Measurements from ENCODE around the gene KIAA0586. TPM values are rescaled to one million over a fixed set of nuclear protein-coding genes. Genes with fewer than 3 reads are reported as not detected.

The KIAA0586 gene
- total and polyA plus RNA-seq, 10 of the 15 experiments (the other 5 are each of a cell fraction or from before 2014, with no cell fraction given) = 7.1 to 27.6 (median 19.1) TPM

DNA sequence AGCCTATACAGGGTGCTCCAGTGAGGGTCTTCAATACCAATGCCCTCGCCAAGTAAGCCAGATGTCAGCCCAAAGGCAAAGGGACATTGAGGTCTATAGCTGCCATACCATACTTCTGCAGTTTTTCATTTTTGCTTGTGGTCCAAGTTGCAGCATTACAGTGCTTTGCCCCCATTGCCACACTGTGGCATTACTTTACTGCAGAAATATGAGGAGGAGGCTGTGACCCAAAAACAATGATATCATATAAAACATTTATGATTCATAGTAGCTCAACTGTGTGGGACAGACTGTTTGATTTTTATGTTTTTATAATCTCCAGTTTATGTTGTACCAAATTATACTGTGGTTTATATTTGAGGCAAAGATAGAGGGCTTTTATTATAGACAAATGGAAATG, 64.1 kb downstream of the KIAA0586 start:
- intact Hi-C loops (cut with micrococcal nuclease; ENCODE audit: unreplicated experiment) = no loop called here
- peaks cover 1 to 7% of the 10 kb centered on the region in 2 experiments; a peak in 3 of 4 replicates for H3K36me3 ChIP-seq (ENCODE audit: control insufficient read depth in 2 of 2, insufficient read depth in 2 of 2, low read length in 1 of 2)
- RAD21 ChIA-PET (ENCODE audit: unreplicated experiment) = interaction anchor here (1.8 kb wide), 1 partner anchor 10 kb away, joined by 4 read pairs; no protein-coding TSS in a partner anchor
- TF ChIP-seq CEBPB (IDR thresholded peaks at IDR 0.05; ENCODE audit: borderline replicate concordance in 1 of 2, low read depth in 2 of 2, low read length in 2 of 2) (no peak), FOXK2 (IDR thresholded peaks at IDR 0.05) (no peak), SPI1 (IDR thresholded peaks at IDR 0.05; ENCODE audit: borderline replicate concordance, insufficient read depth, low read depth, low read length) (no peak), JUNB (IDR thresholded peaks at IDR 0.05) (no peak), CHD2 (IDR thresholded peaks at IDR 0.05; ENCODE audit: borderline replicate concordance, low read depth, low read length) (no peak), MTA2 (IDR thresholded peaks at IDR 0.05; ENCODE audit: low read depth) (no peak), KLF5 (IDR thresholded peaks at IDR 0.05; ENCODE audit: partially characterized antibody) (no peak), NR2C2 (IDR thresholded peaks at IDR 0.05; ENCODE audit: borderline replicate concordance, control insufficient read depth, insufficient read length, low read depth) (no peak), PAX5 (IDR thresholded peaks at IDR 0.05; ENCODE audit: borderline replicate concordance, low read depth, low read length) (no peak)
- TF ChIP-seq, protein P1, sequence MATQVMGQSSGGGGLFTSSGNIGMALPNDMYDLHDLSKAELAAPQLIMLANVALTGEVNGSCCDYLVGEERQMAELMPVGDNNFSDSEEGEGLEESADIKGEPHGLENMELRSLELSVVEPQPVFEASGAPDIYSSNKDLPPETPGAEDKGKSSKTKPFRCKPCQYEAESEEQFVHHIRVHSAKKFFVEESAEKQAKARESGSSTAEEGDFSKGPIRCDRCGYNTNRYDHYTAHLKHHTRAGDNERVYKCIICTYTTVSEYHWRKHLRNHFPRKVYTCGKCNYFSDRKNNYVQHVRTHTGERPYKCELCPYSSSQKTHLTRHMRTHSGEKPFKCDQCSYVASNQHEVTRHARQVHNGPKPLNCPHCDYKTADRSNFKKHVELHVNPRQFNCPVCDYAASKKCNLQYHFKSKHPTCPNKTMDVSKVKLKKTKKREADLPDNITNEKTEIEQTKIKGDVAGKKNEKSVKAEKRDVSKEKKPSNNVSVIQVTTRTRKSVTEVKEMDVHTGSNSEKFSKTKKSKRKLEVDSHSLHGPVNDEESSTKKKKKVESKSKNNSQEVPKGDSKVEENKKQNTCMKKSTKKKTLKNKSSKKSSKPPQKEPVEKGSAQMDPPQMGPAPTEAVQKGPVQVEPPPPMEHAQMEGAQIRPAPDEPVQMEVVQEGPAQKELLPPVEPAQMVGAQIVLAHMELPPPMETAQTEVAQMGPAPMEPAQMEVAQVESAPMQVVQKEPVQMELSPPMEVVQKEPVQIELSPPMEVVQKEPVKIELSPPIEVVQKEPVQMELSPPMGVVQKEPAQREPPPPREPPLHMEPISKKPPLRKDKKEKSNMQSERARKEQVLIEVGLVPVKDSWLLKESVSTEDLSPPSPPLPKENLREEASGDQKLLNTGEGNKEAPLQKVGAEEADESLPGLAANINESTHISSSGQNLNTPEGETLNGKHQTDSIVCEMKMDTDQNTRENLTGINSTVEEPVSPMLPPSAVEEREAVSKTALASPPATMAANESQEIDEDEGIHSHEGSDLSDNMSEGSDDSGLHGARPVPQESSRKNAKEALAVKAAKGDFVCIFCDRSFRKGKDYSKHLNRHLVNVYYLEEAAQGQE (IDR thresholded peaks at IDR 0.05; ENCODE audit: low read depth, low read length) = no peak
- TF ChIP-seq, protein P2, sequence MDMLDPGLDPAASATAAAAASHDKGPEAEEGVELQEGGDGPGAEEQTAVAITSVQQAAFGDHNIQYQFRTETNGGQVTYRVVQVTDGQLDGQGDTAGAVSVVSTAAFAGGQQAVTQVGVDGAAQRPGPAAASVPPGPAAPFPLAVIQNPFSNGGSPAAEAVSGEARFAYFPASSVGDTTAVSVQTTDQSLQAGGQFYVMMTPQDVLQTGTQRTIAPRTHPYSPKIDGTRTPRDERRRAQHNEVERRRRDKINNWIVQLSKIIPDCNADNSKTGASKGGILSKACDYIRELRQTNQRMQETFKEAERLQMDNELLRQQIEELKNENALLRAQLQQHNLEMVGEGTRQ (IDR thresholded peaks at IDR 0.05; ENCODE audit: borderline replicate concordance, low read depth, low read length) = no peak
- TF ChIP-seq, protein P3, sequence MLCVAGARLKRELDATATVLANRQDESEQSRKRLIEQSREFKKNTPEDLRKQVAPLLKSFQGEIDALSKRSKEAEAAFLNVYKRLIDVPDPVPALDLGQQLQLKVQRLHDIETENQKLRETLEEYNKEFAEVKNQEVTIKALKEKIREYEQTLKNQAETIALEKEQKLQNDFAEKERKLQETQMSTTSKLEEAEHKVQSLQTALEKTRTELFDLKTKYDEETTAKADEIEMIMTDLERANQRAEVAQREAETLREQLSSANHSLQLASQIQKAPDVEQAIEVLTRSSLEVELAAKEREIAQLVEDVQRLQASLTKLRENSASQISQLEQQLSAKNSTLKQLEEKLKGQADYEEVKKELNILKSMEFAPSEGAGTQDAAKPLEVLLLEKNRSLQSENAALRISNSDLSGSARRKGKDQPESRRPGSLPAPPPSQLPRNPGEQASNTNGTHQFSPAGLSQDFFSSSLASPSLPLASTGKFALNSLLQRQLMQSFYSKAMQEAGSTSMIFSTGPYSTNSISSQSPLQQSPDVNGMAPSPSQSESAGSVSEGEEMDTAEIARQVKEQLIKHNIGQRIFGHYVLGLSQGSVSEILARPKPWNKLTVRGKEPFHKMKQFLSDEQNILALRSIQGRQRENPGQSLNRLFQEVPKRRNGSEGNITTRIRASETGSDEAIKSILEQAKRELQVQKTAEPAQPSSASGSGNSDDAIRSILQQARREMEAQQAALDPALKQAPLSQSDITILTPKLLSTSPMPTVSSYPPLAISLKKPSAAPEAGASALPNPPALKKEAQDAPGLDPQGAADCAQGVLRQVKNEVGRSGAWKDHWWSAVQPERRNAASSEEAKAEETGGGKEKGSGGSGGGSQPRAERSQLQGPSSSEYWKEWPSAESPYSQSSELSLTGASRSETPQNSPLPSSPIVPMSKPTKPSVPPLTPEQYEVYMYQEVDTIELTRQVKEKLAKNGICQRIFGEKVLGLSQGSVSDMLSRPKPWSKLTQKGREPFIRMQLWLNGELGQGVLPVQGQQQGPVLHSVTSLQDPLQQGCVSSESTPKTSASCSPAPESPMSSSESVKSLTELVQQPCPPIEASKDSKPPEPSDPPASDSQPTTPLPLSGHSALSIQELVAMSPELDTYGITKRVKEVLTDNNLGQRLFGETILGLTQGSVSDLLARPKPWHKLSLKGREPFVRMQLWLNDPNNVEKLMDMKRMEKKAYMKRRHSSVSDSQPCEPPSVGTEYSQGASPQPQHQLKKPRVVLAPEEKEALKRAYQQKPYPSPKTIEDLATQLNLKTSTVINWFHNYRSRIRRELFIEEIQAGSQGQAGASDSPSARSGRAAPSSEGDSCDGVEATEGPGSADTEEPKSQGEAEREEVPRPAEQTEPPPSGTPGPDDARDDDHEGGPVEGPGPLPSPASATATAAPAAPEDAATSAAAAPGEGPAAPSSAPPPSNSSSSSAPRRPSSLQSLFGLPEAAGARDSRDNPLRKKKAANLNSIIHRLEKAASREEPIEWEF (IDR thresholded peaks at IDR 0.05; ENCODE audit: insufficient replicate concordance, low read depth, low read length) = no peak

More for the DNA sequence above, 64.1 kb downstream of the KIAA0586 start:
- H3K27ac ChIP-seq (ENCODE audit: control insufficient read depth, insufficient read depth) = no peak overlapping the region
- H4K20me1 ChIP-seq (ENCODE audit: control insufficient read depth, insufficient read depth) = no peaks in the 10 kb centered on the region
- POLR2A ChIA-PET = no interaction called here
- no peaks in the 10 kb centered on the region for H3K79me2 ChIP-seq (ENCODE audit: control insufficient read depth, insufficient read depth, low read length)
- in situ Hi-C loops (cut with MboI) = loop anchor here (10.0 kb wide), 1 partner anchor 953 kb away; no protein-coding TSS in a partner anchor
- 100% methylated on average over 1 of the region's 1 CpG for WGBS (ENCODE audit: insufficient coverage, insufficient replicate concordance, low lambda C conversion rate, missing lambda C conversion rate)
- ATAC-seq (no peak), FAIRE-seq (no peak), DNase-seq (ENCODE audit: low read depth, low spot score) (no peak)
- no peaks in the 10 kb centered on the region for H3K9me3 ChIP-seq (replicated peaks; ENCODE audit: control insufficient read depth, insufficient read depth, low read length)
- no peaks in the 10 kb centered on the region for H3K27me3 ChIP-seq (replicated peaks in 1 of 2; ENCODE audit: control insufficient read depth in 2 of 2, insufficient read depth in 2 of 2, low read length in 1 of 2)
- no peaks in the 10 kb centered on the region for H3K4me1 ChIP-seq (ENCODE audit: control insufficient read depth, insufficient read depth, low read length)
- CTCF ChIA-PET = interaction anchor here (3.7 kb wide), 1 partner anchor 10 kb away, joined by 14 read pairs; no protein-coding TSS in a partner anchor
- BruUV-seq (replicated peaks) = no TSS peak
- SMC1A ChIA-PET (ENCODE audit: uncharacterized antibody, unreplicated experiment) = interaction anchor here (0.8 to 1.7 kb wide), 2 partner anchors 9 to 634 kb away, joined by 3 to 7 read pairs; no protein-coding TSS in a partner anchor
- no peak overlapping the region for H2AFZ ChIP-seq (ENCODE audit: control insufficient read depth, low read depth, low read length)
- no peak overlapping the region for H3K4me3 ChIP-seq
- H3K9ac ChIP-seq (ENCODE audit: control insufficient read depth, insufficient read depth, low read length) = no peak overlapping the region
- H3K4me2 ChIP-seq (ENCODE audit: control insufficient read depth, insufficient read depth) = no peak overlapping the region

Data from GM12878 (cell line).